Neural crest cell (in vitro differentiated cells): ENCODE results near the gene PRPSAP1. TPM values are rescaled to one million over a fixed set of nuclear protein-coding genes. Genes with fewer than 3 reads are reported as not detected.
A peak's percentile ranks its signal among the peaks of the same experiment; 100 is the strongest.

Source experiments
- DNase-seq: peaks from one replicate; pipeline ENCODE4 v3.0.0; 2021; ENCODE audit warnings: low read depth, mixed read lengths, low spot score
- H3K27ac Mint-ChIP-seq: one replicate; pipeline ENCODE4 v1.8.0; 2021; ENCODE audit warnings: mild to moderate bottlenecking, mixed read lengths; ENCODE audit not compliant: unreplicated experiment
- H3K27me3 Mint-ChIP-seq: 2 replicates; pipeline ENCODE4 v1.8.0; 2021; ENCODE audit warnings: low read depth, mild to moderate bottlenecking, mixed read lengths
- H3K36me3 Mint-ChIP-seq: 2 replicates; pipeline ENCODE4 v1.8.0; 2021; ENCODE audit warnings: low read depth, mild to moderate bottlenecking, mixed read lengths
- H3K4me1 Mint-ChIP-seq: 2 replicates; pipeline ENCODE4 v1.8.0; 2021; ENCODE audit warnings: mixed read lengths
- H3K4me3 Mint-ChIP-seq: one replicate; pipeline ENCODE4 v1.8.0; 2021; ENCODE audit warnings: mild to moderate bottlenecking, mixed read lengths
- H3K9me3 Mint-ChIP-seq: 2 replicates; pipeline ENCODE4 v1.8.0; 2021; ENCODE audit warnings: mixed read lengths
- long read RNA-seq: library from polyadenylated mRNA; unstranded; transcript quantifications from one replicate; pipeline ENCODE4 v2.0.0, GENCODE V29; 2020
- total RNA-seq: library from RNA; stranded (reverse); gene quantifications from 2 replicates; pipeline ENCODE4 v1.2.1, GENCODE V29; 2021
- TF ChIP-seq, protein P1 (sequence below): fragments of 200-600 bp; sonication (generic); conservative IDR thresholded peaks from 2 replicates; pipeline ENCODE4 v1.5.0; 2021; ENCODE audit warnings: antibody characterized with exemption, mild to moderate bottlenecking

The PRPSAP1 gene, protein sequence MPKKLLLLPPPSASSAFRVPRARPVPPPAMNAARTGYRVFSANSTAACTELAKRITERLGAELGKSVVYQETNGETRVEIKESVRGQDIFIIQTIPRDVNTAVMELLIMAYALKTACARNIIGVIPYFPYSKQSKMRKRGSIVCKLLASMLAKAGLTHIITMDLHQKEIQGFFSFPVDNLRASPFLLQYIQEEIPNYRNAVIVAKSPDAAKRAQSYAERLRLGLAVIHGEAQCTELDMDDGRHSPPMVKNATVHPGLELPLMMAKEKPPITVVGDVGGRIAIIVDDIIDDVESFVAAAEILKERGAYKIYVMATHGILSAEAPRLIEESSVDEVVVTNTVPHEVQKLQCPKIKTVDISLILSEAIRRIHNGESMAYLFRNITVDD
- 68.4 and 73.6 TPM in 2 replicates for total RNA-seq
- long read RNA-seq, transcript PRPSAP1-206 (10 exons, 3,660 nt) = major isoform, 35 of 53 reads
- long read RNA-seq, partial matches to known transcripts = 4 of 53 reads
- long read RNA-seq, other reads (novel, unspliced or antisense) = 10 of 53 reads

DNA sequence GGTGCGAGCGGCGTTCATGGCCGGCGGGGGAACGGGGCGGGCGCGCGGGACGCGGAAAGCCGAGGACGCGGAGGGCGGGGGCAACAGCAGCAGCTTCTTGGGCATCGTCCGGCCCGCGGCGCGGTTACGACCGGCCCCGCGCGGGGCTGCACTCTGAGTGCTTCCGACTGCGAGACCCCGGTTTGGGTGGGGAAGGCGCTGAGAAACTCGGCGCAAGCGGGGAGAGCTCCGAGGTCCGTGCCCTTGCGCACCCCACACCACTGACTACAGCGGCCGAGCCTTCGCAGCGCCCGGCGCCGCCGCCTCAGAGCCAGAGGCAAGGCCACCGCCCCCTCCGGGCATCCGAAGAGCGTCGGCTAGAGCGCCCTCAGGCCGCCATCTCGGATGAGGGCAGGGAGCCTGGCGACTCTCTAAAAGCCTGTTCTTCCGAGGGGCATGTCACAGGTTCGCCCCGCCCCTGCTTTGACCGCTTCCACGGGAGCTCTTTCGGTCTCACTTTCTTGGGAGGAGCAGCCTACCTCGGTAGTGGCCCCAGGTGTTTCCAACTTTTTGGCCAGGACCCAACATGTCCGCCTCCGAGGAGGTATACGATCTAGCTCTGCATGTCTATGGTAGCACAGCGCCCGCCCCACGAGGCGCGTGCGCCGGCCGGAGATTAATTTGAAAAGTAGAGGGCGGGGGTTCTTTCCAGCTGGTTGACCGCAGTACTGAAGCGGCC is at the start of gene PRPSAP1:
Gene PRPSAP1 (minus strand): TSS at position 318 of the 718 bp plus-strand sequence. CDS start 213 bp downstream, at position 105.
- Mint-ChIP-seq H3K36me3 (peaks cover 4% of the 10 kb centered on the region), H3K4me3 (peak within 1 kb of the TSS; percentile 98), H3K9me3 (no peaks in the 10 kb centered on the region), H3K27me3 (no peaks in the 10 kb centered on the region), H3K4me1 (peaks cover 27% of the 10 kb centered on the region), H3K27ac (peak within 1 kb of the TSS; percentile 100)
- DNase-seq = peak; percentile 85
- TF ChIP-seq, protein P1, sequence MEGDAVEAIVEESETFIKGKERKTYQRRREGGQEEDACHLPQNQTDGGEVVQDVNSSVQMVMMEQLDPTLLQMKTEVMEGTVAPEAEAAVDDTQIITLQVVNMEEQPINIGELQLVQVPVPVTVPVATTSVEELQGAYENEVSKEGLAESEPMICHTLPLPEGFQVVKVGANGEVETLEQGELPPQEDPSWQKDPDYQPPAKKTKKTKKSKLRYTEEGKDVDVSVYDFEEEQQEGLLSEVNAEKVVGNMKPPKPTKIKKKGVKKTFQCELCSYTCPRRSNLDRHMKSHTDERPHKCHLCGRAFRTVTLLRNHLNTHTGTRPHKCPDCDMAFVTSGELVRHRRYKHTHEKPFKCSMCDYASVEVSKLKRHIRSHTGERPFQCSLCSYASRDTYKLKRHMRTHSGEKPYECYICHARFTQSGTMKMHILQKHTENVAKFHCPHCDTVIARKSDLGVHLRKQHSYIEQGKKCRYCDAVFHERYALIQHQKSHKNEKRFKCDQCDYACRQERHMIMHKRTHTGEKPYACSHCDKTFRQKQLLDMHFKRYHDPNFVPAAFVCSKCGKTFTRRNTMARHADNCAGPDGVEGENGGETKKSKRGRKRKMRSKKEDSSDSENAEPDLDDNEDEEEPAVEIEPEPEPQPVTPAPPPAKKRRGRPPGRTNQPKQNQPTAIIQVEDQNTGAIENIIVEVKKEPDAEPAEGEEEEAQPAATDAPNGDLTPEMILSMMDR = peak; percentile 28

DNA sequence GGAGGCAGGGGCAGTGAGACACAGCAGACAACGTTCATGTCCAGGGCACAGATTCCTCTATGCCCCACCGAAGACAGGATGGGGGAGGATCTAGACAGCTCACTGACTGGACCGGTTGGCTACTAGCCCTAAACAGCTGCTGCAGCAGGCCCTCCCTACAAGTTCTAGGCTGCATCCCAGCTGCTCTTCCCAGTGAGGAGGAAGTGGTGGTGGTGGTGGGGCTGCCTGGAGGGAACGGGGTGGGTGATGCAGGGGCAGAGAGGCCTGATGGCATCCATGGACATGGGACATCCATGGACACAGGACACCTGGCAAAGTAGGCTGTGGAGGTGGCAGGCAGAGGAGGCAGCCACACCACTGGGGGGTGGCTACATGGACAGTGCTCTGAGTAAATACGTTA is 49.0 kb upstream of the PRPSAP1 start:
- TF ChIP-seq, protein P1 = no peak
- H3K36me3 Mint-ChIP-seq = peaks cover 25% of the 10 kb centered on the region
- no peak overlapping the region for H3K27ac Mint-ChIP-seq
- no peak overlapping the region for H3K4me3 Mint-ChIP-seq
- DNase-seq = no peak
- H3K4me1 Mint-ChIP-seq = peaks cover 5% of the 10 kb centered on the region
- H3K9me3 Mint-ChIP-seq = no peaks in the 10 kb centered on the region
- H3K27me3 Mint-ChIP-seq = no peaks in the 10 kb centered on the region

DNA sequence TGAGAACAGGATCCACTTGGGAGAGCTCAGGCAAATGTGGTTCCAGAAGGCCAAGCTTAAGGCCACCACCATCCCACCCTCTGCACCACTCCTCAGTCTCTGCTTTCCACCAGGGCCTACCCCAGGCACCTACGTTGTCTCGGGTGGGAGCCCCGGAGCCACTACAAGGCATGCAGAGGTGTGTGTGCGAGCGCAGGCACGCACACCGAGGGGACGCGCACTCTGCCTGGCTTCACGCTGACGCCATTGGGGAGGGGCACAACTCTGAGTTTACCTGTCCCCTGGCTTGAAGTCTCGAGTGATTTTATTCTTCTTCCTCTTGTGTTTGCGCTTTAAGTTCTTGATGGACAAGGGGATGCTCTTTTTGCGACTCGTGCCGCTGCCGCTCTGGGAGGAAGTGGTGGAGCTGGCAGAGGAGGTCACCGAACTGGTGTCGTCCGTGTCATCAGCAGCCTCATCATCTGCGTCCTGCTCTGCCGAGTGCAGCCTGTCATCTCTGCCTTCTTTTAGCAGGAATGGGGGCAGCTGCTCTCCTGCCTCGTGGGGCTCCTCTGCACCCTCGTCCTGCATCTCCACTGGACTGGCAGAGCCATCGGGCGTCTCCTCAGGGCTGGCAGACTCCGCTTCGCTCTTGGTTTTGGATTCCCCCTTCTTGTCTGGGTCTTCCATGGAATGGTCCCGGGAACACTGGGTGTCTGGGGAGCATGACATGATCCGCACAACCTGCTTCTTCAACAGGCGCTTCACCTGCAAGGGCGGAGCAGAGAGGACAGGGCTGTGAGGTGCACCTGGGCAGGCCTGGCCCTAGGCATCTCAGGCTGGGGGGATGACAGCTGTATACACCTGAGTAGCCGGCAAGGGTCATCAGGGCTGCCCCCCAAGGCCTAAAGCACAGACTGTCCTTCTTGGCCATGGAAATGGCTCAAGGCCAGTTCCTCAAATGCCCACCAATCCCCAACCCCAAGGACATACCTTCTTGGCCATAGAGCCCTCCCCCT is 45.8 kb upstream of the PRPSAP1 start:
- Mint-ChIP-seq H3K4me3 (no peak overlapping the region), H3K36me3 (peaks cover 25% of the 10 kb centered on the region), H3K9me3 (no peaks in the 10 kb centered on the region), H3K4me1 (peaks cover 5% of the 10 kb centered on the region), H3K27ac (peak overlapping the region; percentile 69), H3K27me3 (no peaks in the 10 kb centered on the region)
- TF ChIP-seq, protein P1 = no peak
- DNase-seq = no peak

DNA sequence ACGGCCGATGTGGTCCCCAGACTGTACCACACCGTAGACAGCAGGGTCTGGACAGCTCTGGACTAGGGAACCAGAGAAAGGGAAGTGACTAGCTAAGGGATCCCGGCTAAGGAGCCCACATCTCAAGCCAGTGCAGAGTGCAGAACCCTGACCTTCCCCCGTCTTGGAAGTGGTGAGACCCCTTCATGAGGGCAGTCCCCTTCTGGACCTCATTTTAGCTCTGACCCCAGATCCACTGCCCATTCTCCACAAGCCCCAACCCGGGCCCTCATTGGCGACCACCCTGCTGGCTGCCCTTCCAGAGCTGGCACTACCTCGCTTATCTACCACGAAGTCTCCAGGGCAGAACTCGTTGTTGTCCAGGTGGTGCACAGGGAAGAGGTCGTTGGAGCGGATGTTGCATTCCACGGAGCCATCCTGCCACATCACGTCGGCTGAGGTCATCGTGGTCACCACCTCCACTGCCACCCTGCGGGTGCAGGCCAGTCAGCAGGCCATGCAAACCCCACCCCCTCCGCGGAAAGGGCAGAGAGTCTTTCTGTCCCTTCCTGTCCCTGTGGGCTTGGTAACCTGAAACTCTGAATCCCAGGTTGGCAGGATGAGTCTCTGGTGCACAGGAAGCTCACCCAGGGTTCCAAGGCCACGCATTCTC is 44.9 kb upstream of the PRPSAP1 start:
- Mint-ChIP-seq H3K27ac (no peak overlapping the region), H3K9me3 (no peaks in the 10 kb centered on the region), H3K36me3 (peaks cover 25% of the 10 kb centered on the region), H3K4me3 (no peak overlapping the region), H3K27me3 (no peaks in the 10 kb centered on the region), H3K4me1 (peaks cover 5% of the 10 kb centered on the region)
- TF ChIP-seq, protein P1 = no peak
- DNase-seq = no peak
